IMR-90 (cell line): ENCODE results near the gene CCDC51.

Source experiments
- BHLHE40 ChIP-seq: fragments of 150-350 bp; IDR thresholded peaks from 2 replicates; pipeline ENCODE4 v1.6.1; 2016; ENCODE audit warnings: mild to moderate bottlenecking, low read depth, low read length
- CEBPB ChIP-seq: IDR thresholded peaks from 2 replicates; pipeline ENCODE4 v1.6.1; 2012; ENCODE audit warnings: low read depth, low read length, improper control_type of control experiment
- CTCF ChIP-seq: conservative IDR thresholded peaks from 2 replicates; pipeline ENCODE4 v1.5.1; 2012; ENCODE audit warnings: mild to moderate bottlenecking, low read depth, low read length, improper control_type of control experiment
- FOS ChIP-seq: fragments of 150-350 bp; IDR thresholded peaks from 2 replicates; pipeline ENCODE4 v1.6.1; 2016; ENCODE audit warnings: low read depth, low read length
- MAZ ChIP-seq: IDR thresholded peaks from 2 replicates; pipeline ENCODE4 v1.6.1; 2012; ENCODE audit warnings: low read depth, mild to moderate bottlenecking, low read length, improper control_type of control experiment, moderate library complexity, borderline replicate concordance
- NFE2L2 ChIP-seq: fragments of 150-350 bp; IDR thresholded peaks from 2 replicates; pipeline ENCODE4 v1.6.1; 2016; ENCODE audit warnings: low read depth, mild to moderate bottlenecking, low read length
- POLR2A ChIP-seq: IDR thresholded peaks from 2 replicates; pipeline ENCODE4 v1.6.1; 2012; ENCODE audit warnings: mild to moderate bottlenecking, low read depth, low read length
- RAD21 ChIP-seq: IDR thresholded peaks from 2 replicates; pipeline ENCODE4 v1.6.1; 2012; ENCODE audit warnings: low read length, improper control_type of control experiment
- RCOR1 ChIP-seq: IDR thresholded peaks from 2 replicates; pipeline ENCODE4 v1.6.1; 2012; ENCODE audit warnings: mild to moderate bottlenecking, low read length, improper control_type of control experiment; ENCODE audit not compliant: insufficient replicate concordance
- RFX5 ChIP-seq: IDR thresholded peaks from 2 replicates; pipeline ENCODE4 v1.8.0; 2012; ENCODE audit warnings: low read depth, mild to moderate bottlenecking, low read length, moderate library complexity
- SMC3 ChIP-seq: fragments of 150-350 bp; IDR thresholded peaks from 2 replicates; pipeline ENCODE4 v1.6.1; 2016; ENCODE audit warnings: low read depth, mild to moderate bottlenecking, antibody characterized with exemption, low read length, moderate library complexity
- USF2 ChIP-seq: fragments of 150-350 bp; IDR thresholded peaks from 2 replicates; pipeline ENCODE4 v1.6.1; 2017; ENCODE audit warnings: mild to moderate bottlenecking, antibody characterized with exemption, low read length, low read depth

- TF ChIP-seq POLR2A: no peak
- no peak for TF ChIP-seq FOS
- no peak for TF ChIP-seq CTCF
- TF ChIP-seq MAZ: no peak
- TF ChIP-seq CEBPB: no peak
- no peak for TF ChIP-seq BHLHE40
- no peak for TF ChIP-seq SMC3
- TF ChIP-seq NFE2L2: no peak
- no peak for TF ChIP-seq RAD21
- no peak for TF ChIP-seq RCOR1
- TF ChIP-seq RFX5: no peak
- no peak for TF ChIP-seq USF2
These were observed 21.3 kb downstream of the CCDC51 start for GRCh38 chr3:48418651-48419050.
